Measurements from ENCODE around the gene HOXD9. TPM values are rescaled to one million over a fixed set of nuclear protein-coding genes. Genes with fewer than 3 reads are reported as not detected.

HOXD9 gene
- polyA plus RNA-seq, 1 of the 3 experiments (the other 2 are of a cell fraction): 4.8 TPM

GRCh38 chr2:176121190-176122051 is 1.1 kb upstream of the HOXD9 start:
- Histone ChIP-seq H3K27ac (ENCODE audit: low read depth in 2 of 2, low read length in 1 of 2) (peak overlapping the region in 1 of 2 experiments; percentile 87; a peak in 1 of 4 replicates), H3K4me1 (ENCODE audit: control insufficient read depth in 1 of 2, insufficient read depth in 2 of 2, low read depth in 1 of 2, low read length in 1 of 2) (peaks cover 0 to 24% of the 10 kb centered on the region in 2 experiments; a peak in 1 of 4 replicates), H3F3A (replicated peaks; ENCODE audit: insufficient read depth) (no peaks in the 10 kb centered on the region), H4K20me1 (ENCODE audit: insufficient read depth) (no peaks in the 10 kb centered on the region), H3K4me2 (peak overlapping the region; percentile 84; the same call in 1 of the 2 replicates), H3K9me2 (no peaks in the 10 kb centered on the region), H2AFZ (ENCODE audit: low read depth) (no peak overlapping the region), H3K9ac (no peak overlapping the region), H3K27me3 (ENCODE audit: insufficient read depth) (peaks cover 17% of the 10 kb centered on the region), H3K9me3 (no peaks in the 10 kb centered on the region), H3K36me3 (replicated peaks in 1 of 2; ENCODE audit: control insufficient read depth in 1 of 2, insufficient read depth in 2 of 2, low read length in 1 of 2) (no peaks in the 10 kb centered on the region), H3K79me2 (ENCODE audit: insufficient read depth) (no peaks in the 10 kb centered on the region), H3K4me3 (ENCODE audit: low read depth in 2 of 2, low read length in 1 of 2) (peak overlapping the region in 1 of 2 experiments; percentile 78; a peak in 2 of 4 replicates)
- peak; percentile 66 for DNase-seq
- 96% methylated on average over 16 of the region's 53 CpGs for WGBS (ENCODE audit: low lambda C conversion rate)
- no peak for TF ChIP-seq RFX5 (IDR thresholded peaks at IDR 0.05; ENCODE audit: low read length)
- ChIA-PET CTCF (interaction anchor here (0.8 to 26.1 kb wide), 19 partner anchors 8 to 1042 kb away, joined by 3 to 1047 read pairs (median 6); partner anchors contain the start of genes HOXD10, HOXD11, HOXD13 and HOXD8), POLR2A (interaction anchor here (0.6 to 4.1 kb wide), 11 partner anchors 8 to 722 kb away, joined by 3 to 27 read pairs (median 3); no protein-coding TSS in a partner anchor)

GRCh38 chr2:176122052-176122682 is 352 bp upstream of the HOXD9 start:
- H3K9me3 ChIP-seq: no peaks in the 10 kb centered on the region
- H3F3A ChIP-seq (replicated peaks; ENCODE audit: insufficient read depth): peaks cover 3% of the 10 kb centered on the region
- peak overlapping the region; percentile 66 to 78 for H3K4me3 ChIP-seq (ENCODE audit: low read depth in 2 of 2, low read length in 1 of 2)
- H3K4me1 ChIP-seq (ENCODE audit: control insufficient read depth in 1 of 2, insufficient read depth in 2 of 2, low read depth in 1 of 2, low read length in 1 of 2): peaks cover 4 to 21% of the 10 kb centered on the region in 2 experiments; a peak in 3 of 4 replicates
- no peaks in the 10 kb centered on the region for H3K9me2 ChIP-seq
- no peaks in the 10 kb centered on the region for H3K79me2 ChIP-seq (ENCODE audit: insufficient read depth)
- H3K4me2 ChIP-seq: peak overlapping the region; percentile 84
- H3K36me3 ChIP-seq (replicated peaks in 1 of 2; ENCODE audit: control insufficient read depth in 1 of 2, insufficient read depth in 2 of 2, low read length in 1 of 2): no peaks in the 10 kb centered on the region
- DNase-seq: peak; percentile 89
- H3K9ac ChIP-seq: peak overlapping the region; percentile 63
- WGBS (ENCODE audit: low lambda C conversion rate): 20% methylated on average over 35 of the region's 47 CpGs
- peak overlapping the region; percentile 94 for H2AFZ ChIP-seq (ENCODE audit: low read depth)
- no peaks in the 10 kb centered on the region for H4K20me1 ChIP-seq (ENCODE audit: insufficient read depth)
- H3K27ac ChIP-seq (ENCODE audit: low read depth in 2 of 2, low read length in 1 of 2): peak overlapping the region in 1 of 2 experiments; percentile 87; a peak in 2 of 4 replicates
- ChIA-PET POLR2A (interaction anchor here (0.6 to 4.1 kb wide), 13 partner anchors 10 to 721 kb away, joined by 3 to 27 read pairs (median 3); partner anchors contain the start of gene HOXD1), CTCF (interaction anchor here (0.6 to 26.1 kb wide), 19 partner anchors 8 to 1042 kb away, joined by 3 to 1047 read pairs (median 6); partner anchors contain the start of genes HOXD10, HOXD11 and HOXD13)
- H3K27me3 ChIP-seq (ENCODE audit: insufficient read depth): peaks cover 12% of the 10 kb centered on the region
- TF ChIP-seq RFX5 (IDR thresholded peaks at IDR 0.05; ENCODE audit: low read length) (no peak), YY1 (IDR thresholded peaks at IDR 0.05; ENCODE audit: low read depth) (peak; percentile 47; the same call in 1 of the 2 replicates), RCOR1 (IDR thresholded peaks at IDR 0.05; ENCODE audit: low read length) (no peak), FOXM1 (IDR thresholded peaks at IDR 0.05; ENCODE audit: low read depth) (no peak), ZBTB33 (IDR thresholded peaks at IDR 0.05; ENCODE audit: borderline replicate concordance, low read depth) (no peak), MXI1 (IDR thresholded peaks at IDR 0.05; ENCODE audit: low read depth, low read length) (no peak), SIN3A (IDR thresholded peaks at IDR 0.05; ENCODE audit: borderline replicate concordance, low read depth, low read length) (no peak), JUND (IDR thresholded peaks at IDR 0.05) (no peak), FOXJ3 (CRISPR knock-in tag; IDR thresholded peaks at IDR 0.05) (no peak), TCF12 (IDR thresholded peaks at IDR 0.05) (no peak), EP300 (IDR thresholded peaks at IDR 0.05; ENCODE audit: borderline replicate concordance in 1 of 2, low read depth in 1 of 2, low read length in 1 of 2) (no peak), TAF1 (IDR thresholded peaks at IDR 0.05; ENCODE audit: borderline replicate concordance, low read depth, low read length) (no peak), RAD21 (IDR thresholded peaks at IDR 0.05; ENCODE audit: low read length) (no peak), TEAD4 (IDR thresholded peaks at IDR 0.05; ENCODE audit: borderline replicate concordance, insufficient read depth) (no peak), GABPA (IDR thresholded peaks at IDR 0.05; ENCODE audit: low read depth) (no peak), SMC3 (IDR thresholded peaks at IDR 0.05; ENCODE audit: low read depth, low read length) (no peak)
- TF ChIP-seq, protein P1, sequence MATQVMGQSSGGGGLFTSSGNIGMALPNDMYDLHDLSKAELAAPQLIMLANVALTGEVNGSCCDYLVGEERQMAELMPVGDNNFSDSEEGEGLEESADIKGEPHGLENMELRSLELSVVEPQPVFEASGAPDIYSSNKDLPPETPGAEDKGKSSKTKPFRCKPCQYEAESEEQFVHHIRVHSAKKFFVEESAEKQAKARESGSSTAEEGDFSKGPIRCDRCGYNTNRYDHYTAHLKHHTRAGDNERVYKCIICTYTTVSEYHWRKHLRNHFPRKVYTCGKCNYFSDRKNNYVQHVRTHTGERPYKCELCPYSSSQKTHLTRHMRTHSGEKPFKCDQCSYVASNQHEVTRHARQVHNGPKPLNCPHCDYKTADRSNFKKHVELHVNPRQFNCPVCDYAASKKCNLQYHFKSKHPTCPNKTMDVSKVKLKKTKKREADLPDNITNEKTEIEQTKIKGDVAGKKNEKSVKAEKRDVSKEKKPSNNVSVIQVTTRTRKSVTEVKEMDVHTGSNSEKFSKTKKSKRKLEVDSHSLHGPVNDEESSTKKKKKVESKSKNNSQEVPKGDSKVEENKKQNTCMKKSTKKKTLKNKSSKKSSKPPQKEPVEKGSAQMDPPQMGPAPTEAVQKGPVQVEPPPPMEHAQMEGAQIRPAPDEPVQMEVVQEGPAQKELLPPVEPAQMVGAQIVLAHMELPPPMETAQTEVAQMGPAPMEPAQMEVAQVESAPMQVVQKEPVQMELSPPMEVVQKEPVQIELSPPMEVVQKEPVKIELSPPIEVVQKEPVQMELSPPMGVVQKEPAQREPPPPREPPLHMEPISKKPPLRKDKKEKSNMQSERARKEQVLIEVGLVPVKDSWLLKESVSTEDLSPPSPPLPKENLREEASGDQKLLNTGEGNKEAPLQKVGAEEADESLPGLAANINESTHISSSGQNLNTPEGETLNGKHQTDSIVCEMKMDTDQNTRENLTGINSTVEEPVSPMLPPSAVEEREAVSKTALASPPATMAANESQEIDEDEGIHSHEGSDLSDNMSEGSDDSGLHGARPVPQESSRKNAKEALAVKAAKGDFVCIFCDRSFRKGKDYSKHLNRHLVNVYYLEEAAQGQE (IDR thresholded peaks at IDR 0.05; ENCODE audit: low read depth, low read length): no peak
- TF ChIP-seq, protein P2, sequence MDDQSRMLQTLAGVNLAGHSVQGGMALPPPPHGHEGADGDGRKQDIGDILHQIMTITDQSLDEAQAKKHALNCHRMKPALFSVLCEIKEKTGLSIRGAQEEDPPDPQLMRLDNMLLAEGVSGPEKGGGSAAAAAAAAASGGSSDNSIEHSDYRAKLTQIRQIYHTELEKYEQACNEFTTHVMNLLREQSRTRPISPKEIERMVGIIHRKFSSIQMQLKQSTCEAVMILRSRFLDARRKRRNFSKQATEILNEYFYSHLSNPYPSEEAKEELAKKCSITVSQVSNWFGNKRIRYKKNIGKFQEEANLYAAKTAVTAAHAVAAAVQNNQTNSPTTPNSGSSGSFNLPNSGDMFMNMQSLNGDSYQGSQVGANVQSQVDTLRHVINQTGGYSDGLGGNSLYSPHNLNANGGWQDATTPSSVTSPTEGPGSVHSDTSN (IDR thresholded peaks at IDR 0.05): peak; percentile 13; the same call in 1 of the 2 replicates
